ENCODE data around the gene ACTN1.

DNA sequence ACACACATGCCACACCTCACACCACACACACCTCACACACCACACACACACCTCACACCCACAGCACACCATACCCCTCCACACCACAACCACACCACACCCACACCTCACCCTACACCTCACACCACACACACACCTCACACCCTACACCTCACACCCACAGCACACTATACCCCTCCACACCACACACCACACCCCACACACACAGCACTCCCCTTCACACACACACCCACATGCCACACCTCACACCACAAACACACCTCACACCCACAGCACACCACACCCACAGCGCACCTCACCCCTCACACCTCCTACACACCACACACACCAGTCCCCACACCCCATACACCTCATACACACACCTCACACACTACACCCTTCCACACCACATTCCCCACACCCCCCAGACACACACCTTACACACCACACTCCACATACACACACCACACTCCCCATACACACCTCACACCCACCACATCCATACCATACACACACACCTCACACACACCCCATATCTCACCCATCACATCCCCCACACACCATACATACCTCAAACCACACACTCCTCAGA, 80.0 kb downstream of the ACTN1 start:
- TF ChIP-seq, protein P1, sequence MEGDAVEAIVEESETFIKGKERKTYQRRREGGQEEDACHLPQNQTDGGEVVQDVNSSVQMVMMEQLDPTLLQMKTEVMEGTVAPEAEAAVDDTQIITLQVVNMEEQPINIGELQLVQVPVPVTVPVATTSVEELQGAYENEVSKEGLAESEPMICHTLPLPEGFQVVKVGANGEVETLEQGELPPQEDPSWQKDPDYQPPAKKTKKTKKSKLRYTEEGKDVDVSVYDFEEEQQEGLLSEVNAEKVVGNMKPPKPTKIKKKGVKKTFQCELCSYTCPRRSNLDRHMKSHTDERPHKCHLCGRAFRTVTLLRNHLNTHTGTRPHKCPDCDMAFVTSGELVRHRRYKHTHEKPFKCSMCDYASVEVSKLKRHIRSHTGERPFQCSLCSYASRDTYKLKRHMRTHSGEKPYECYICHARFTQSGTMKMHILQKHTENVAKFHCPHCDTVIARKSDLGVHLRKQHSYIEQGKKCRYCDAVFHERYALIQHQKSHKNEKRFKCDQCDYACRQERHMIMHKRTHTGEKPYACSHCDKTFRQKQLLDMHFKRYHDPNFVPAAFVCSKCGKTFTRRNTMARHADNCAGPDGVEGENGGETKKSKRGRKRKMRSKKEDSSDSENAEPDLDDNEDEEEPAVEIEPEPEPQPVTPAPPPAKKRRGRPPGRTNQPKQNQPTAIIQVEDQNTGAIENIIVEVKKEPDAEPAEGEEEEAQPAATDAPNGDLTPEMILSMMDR (IDR thresholded peaks at IDR 0.05) = no peak
- TF ChIP-seq POLR2A (IDR thresholded peaks at IDR 0.05) = no peak

Measured in lower leg skin (tissue), 3 donors.